Upper lobe of left lung (tissue), 4 donors: ENCODE results near the gene TLR9.

Source experiments
- CTCF ChIP-seq, 6 experiments: fragments of 450-650 bp in 4 of 6; fragments of 200-600 bp in 2 of 6; sonication (generic) in 2 of 6; IDR thresholded peaks; one replicate each; pipeline ENCODE4 v1.5.1; 2016 to 2019; ENCODE audit warnings: antibody characterized with exemption in 6 of 6
- EP300 ChIP-seq, 4 donors: sonication (generic); formaldehyde crosslinking; IDR thresholded peaks; one replicate each; pipeline ENCODE4 v1.5.1; 2017; ENCODE audit warnings: antibody characterized with exemption in 4 of 4, control low read depth in 2 of 4
- POLR2A ChIP-seq, 4 donors: fragments of 450-650 bp; IDR thresholded peaks; one replicate each; pipeline ENCODE4 v1.5.1; 2016 to 2017; ENCODE audit warnings: antibody characterized with exemption in 4 of 4, mild to moderate bottlenecking in 2 of 4
- POLR2AphosphoS5 ChIP-seq, 2 donors: sonication (generic); formaldehyde crosslinking; IDR thresholded peaks; one replicate each; pipeline ENCODE4 v1.5.1; 2017; ENCODE audit warnings: antibody characterized with exemption in 2 of 2

DNA sequence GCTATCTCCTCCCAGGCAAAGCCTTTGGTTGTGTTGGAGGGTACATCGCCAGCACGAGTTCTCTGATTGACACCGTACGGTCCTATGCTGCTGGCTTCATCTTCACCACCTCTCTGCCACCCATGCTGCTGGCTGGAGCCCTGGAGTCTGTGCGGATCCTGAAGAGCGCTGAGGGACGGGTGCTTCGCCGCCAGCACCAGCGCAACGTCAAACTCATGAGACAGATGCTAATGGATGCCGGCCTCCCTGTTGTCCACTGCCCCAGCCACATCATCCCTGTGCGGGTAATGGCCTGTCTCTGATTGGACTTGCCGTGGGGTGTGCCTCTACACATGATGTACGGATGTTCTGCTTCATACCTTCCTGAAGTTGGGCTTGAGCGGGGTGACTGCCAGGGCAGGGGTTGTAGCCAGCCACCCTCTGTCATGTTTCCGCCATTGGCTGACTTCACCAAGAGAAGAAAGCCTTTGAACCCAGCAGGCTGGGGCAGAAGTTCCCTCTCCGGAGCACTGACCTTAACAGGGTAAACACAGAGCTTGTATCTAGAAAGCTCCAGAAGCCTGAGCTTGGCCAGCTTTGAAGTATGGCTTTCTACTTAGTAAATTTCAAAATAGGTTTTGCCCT, 14.1 kb downstream of the TLR9 start:
- TF ChIP-seq CTCF (IDR thresholded peaks at IDR 0.05) (no peak), EP300 (IDR thresholded peaks at IDR 0.05) (no peak), POLR2A (IDR thresholded peaks at IDR 0.05) (no peak), POLR2AphosphoS5 (IDR thresholded peaks at IDR 0.05) (no peak)
